ENCODE data around the gene EPB42. TPM values are rescaled to one million over a fixed set of nuclear protein-coding genes. Genes with fewer than 3 reads are reported as not detected.

EPB42 gene
- total RNA-seq, 1 experiment from 2014 or later: not detected

DNA sequence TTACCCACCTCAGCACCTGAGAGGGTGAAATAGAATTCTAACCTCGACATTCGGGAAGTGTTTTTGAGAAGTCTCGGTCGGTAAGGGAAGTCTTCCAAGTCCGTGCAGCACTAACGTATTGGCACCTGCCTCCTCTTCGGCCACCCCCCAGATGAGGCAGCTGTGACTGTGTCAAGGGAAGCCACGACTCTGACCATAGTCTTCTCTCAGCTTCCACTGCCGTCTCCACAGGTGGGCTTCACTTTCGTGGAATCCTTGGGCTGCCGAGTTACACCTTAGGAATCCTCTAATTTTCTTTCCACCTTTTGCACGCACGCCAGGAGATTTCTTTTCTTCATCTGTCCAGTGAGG, 34.8 kb downstream of the EPB42 start:
- no peaks in the 10 kb centered on the region for H4K20me1 ChIP-seq (ENCODE audit: insufficient read depth)
- H3K9me3 ChIP-seq (ENCODE audit: control insufficient read depth in 1 of 2, insufficient read depth in 1 of 2, low read depth in 1 of 2, low read length in 2 of 2): no peaks in the 10 kb centered on the region
- ChIA-PET RAD21 (ENCODE audit: low non-redundant PET in 1 of 2, low total read pairs in 2 of 2, uncharacterized antibody in 2 of 2, unreplicated experiment in 2 of 2) (no interaction called here), CTCF (interaction anchor here (0.7 to 2.1 kb wide), 5 partner anchors 9 to 100 kb away, joined by 3 to 14 read pairs (median 4); no protein-coding TSS in a partner anchor), POLR2A (no interaction called here)
- H3K36me3 ChIP-seq (ENCODE audit: control insufficient read depth in 1 of 2, insufficient read depth in 2 of 2, low read length in 2 of 2): peaks cover 0 to 9% of the 10 kb centered on the region in 2 experiments; a peak in 2 of 4 replicates
- BruUV-seq (replicated peaks): no TSS peak
- no peak for DNase-seq (ENCODE audit: low read depth, low spot score)
- H3K4me2 ChIP-seq (ENCODE audit: low read length): peak overlapping the region; percentile 92
- H3K9ac ChIP-seq (ENCODE audit: low read length): peak overlapping the region; percentile 68
- H3K79me2 ChIP-seq (ENCODE audit: insufficient read depth, low read length): no peaks in the 10 kb centered on the region; the same call in 1 of the 2 replicates
- intact Hi-C loops (cut with micrococcal nuclease): loop anchor here (5.0 kb wide), 2 partner anchors 54 to 96 kb away; partner anchors contain the start of gene TMEM62
- TF ChIP-seq MAX (IDR thresholded peaks at IDR 0.05) (no peak), ELF1 (IDR thresholded peaks at IDR 0.05; ENCODE audit: borderline replicate concordance, low read depth) (no peak), CBX3 (IDR thresholded peaks at IDR 0.05; ENCODE audit: low read depth) (no peak), JUND (IDR thresholded peaks at IDR 0.05) (no peak), SP1 (IDR thresholded peaks at IDR 0.05; ENCODE audit: low read depth) (no peak), POLR2AphosphoS5 (IDR thresholded peaks at IDR 0.05; ENCODE audit: low read depth, low read length) (no peak), RAD21 (IDR thresholded peaks at IDR 0.05; ENCODE audit: low read depth) (no peak; the same call in 1 of the 2 replicates)
- H3K9me2 ChIP-seq (ENCODE audit: insufficient read depth): no peaks in the 10 kb centered on the region
- no peak overlapping the region for H2AFZ ChIP-seq (ENCODE audit: low read depth, low read length, poor library complexity, severe bottlenecking)
- peaks cover 10 to 19% of the 10 kb centered on the region in 2 experiments for H3K4me1 ChIP-seq (ENCODE audit: control insufficient read depth in 1 of 2, insufficient read depth in 2 of 2, low read length in 2 of 2)
- peak; percentile 6; the same call in 1 of the 2 replicates for ATAC-seq
- H3K27me3 ChIP-seq (ENCODE audit: insufficient read depth, low read length): no peaks in the 10 kb centered on the region
- peak overlapping the region; percentile 54; the same call in 1 of the 2 replicates for H3K27ac ChIP-seq (ENCODE audit: low read depth, low read length)
- peak overlapping the region; percentile 75 to 82 for H3K4me3 ChIP-seq (replicated peaks in 1 of 2; ENCODE audit: low read depth in 1 of 2, low read length in 2 of 2)

GRCh38 chr15:43185157-43186002, 35.4 kb downstream of the EPB42 start, which contains the start of gene CCNDBP1:
Gene CCNDBP1, plus strand, starts transcription at chr15:43185403. Its CDS starts 96 bp downstream, at chr15:43185499.
- H3K27me3 ChIP-seq (ENCODE audit: insufficient read depth, low read length): no peaks in the 10 kb centered on the region
- peak; percentile 98 for ATAC-seq
- peak within 1 kb of the TSS; percentile 75 to 82 for H3K4me3 ChIP-seq (replicated peaks in 1 of 2; ENCODE audit: low read depth in 1 of 2, low read length in 2 of 2)
- intact Hi-C loops (cut with micrococcal nuclease): loop anchor here (5.0 kb wide), 2 partner anchors 53 to 97 kb away; partner anchors contain the start of gene TMEM62
- ChIA-PET POLR2A (no interaction called here), RAD21 (ENCODE audit: low non-redundant PET in 1 of 2, low total read pairs in 2 of 2, uncharacterized antibody in 2 of 2, unreplicated experiment in 2 of 2) (no interaction called here), CTCF (interaction anchor here (0.7 to 2.1 kb wide), 5 partner anchors 10 to 101 kb away, joined by 3 to 14 read pairs (median 3); partner anchors contain the start of gene UBR1)
- peak; percentile 84 for DNase-seq (ENCODE audit: low read depth, low spot score)
- H4K20me1 ChIP-seq (ENCODE audit: insufficient read depth): no peaks in the 10 kb centered on the region
- no TSS peak for BruUV-seq (replicated peaks)
- no peaks in the 10 kb centered on the region for H3K9me3 ChIP-seq (ENCODE audit: control insufficient read depth in 1 of 2, insufficient read depth in 1 of 2, low read depth in 1 of 2, low read length in 2 of 2)
- H3K79me2 ChIP-seq (ENCODE audit: insufficient read depth, low read length): no peaks in the 10 kb centered on the region; the same call in 1 of the 2 replicates
- H3K9ac ChIP-seq (ENCODE audit: low read length): peak within 1 kb of the TSS; percentile 68
- H3K36me3 ChIP-seq (ENCODE audit: control insufficient read depth in 1 of 2, insufficient read depth in 2 of 2, low read length in 2 of 2): peaks cover 0 to 7% of the 10 kb centered on the region in 2 experiments; a peak in 2 of 4 replicates
- H3K4me1 ChIP-seq (ENCODE audit: control insufficient read depth in 1 of 2, insufficient read depth in 2 of 2, low read length in 2 of 2): peaks cover 10 to 19% of the 10 kb centered on the region in 2 experiments
- H3K27ac ChIP-seq (ENCODE audit: low read depth, low read length): peak within 1 kb of the TSS; percentile 54
- peak within 1 kb of the TSS; percentile 92 for H3K4me2 ChIP-seq (ENCODE audit: low read length)
- H2AFZ ChIP-seq (ENCODE audit: low read depth, low read length, poor library complexity, severe bottlenecking): no peak within 1 kb of the TSS
- no peaks in the 10 kb centered on the region for H3K9me2 ChIP-seq (ENCODE audit: insufficient read depth)
- TF ChIP-seq POLR2A (IDR thresholded peaks at IDR 0.05; ENCODE audit: borderline replicate concordance, extremely low read depth, insufficient read depth, insufficient read length) (peak; percentile 53), EZH2phosphoT487 (IDR thresholded peaks at IDR 0.05; ENCODE audit: borderline replicate concordance) (no peak), SIN3A (IDR thresholded peaks at IDR 0.05; ENCODE audit: low read depth) (peak; percentile 96), CBX3 (IDR thresholded peaks at IDR 0.05; ENCODE audit: low read depth) (peak; percentile 32; the same call in 1 of the 2 replicates), POLR2AphosphoS5 (IDR thresholded peaks at IDR 0.05; ENCODE audit: low read depth, low read length) (peak; percentile 92), FOSL1 (IDR thresholded peaks at IDR 0.05; ENCODE audit: low read depth) (no peak), JUND (IDR thresholded peaks at IDR 0.05) (no peak), ZFX (IDR thresholded peaks at IDR 0.05) (peak; percentile 90), CTCF (IDR thresholded peaks at IDR 0.05 in 2 of 3, conservative IDR thresholded peaks at IDR 0.05 in 1 of 3; ENCODE audit: borderline replicate concordance in 1 of 3, insufficient read depth in 1 of 3, low read depth in 2 of 3, low read length in 2 of 3) (peak in 2 of 3 experiments; percentile 46 to 49; a peak in 4 of 6 replicates), YY1 (IDR thresholded peaks at IDR 0.05; ENCODE audit: extremely low read depth, insufficient replicate concordance, low read depth, low read length) (no peak), SRF (IDR thresholded peaks at IDR 0.05; ENCODE audit: low read depth) (no peak), ZNF274 (IDR thresholded peaks at IDR 0.05; ENCODE audit: low read depth, low read length) (no peak), ATF3 (IDR thresholded peaks at IDR 0.05) (no peak), EZH2 (IDR thresholded peaks at IDR 0.05) (no peak)

All from HCT116 (cell line).